Activated CD4-positive, alpha-beta T cell treated with anti-CD3 and anti-CD28 coated beads, Interleukin-2, amount 10 ng/mL, durations not matched to agents 24 days and 14 days (primary cell): Measurements from ENCODE around the gene UNC5B. TPM values are rescaled to one million over a fixed set of nuclear protein-coding genes. Genes with fewer than 3 reads are reported as not detected.

ENCODE experiments used
- DNase-seq: peaks from one replicate; pipeline ENCODE4 v3.0.0; 2022
- H3K27ac Mint-ChIP-seq: one replicate; pipeline ENCODE4 v1.8.0; 2022; ENCODE audit warnings: mild to moderate bottlenecking, mixed read lengths
- H3K27me3 Mint-ChIP-seq: one replicate; pipeline ENCODE4 v1.8.0; 2022; ENCODE audit warnings: mixed read lengths
- H3K36me3 Mint-ChIP-seq: one replicate; pipeline ENCODE4 v1.8.0; 2022; ENCODE audit warnings: low read depth, mild to moderate bottlenecking, mixed read lengths
- H3K4me1 Mint-ChIP-seq: one replicate; pipeline ENCODE4 v1.8.0; 2021; ENCODE audit warnings: mixed read lengths
- H3K4me3 Mint-ChIP-seq: one replicate; pipeline ENCODE4 v1.8.0; 2022; ENCODE audit warnings: mild to moderate bottlenecking, moderate library complexity, mixed read lengths
- H3K9me3 Mint-ChIP-seq: one replicate; pipeline ENCODE4 v1.8.0; 2021; ENCODE audit warnings: mixed read lengths
- intact Hi-C: fragments of 100-400 bp; cut with micrococcal nuclease; formaldehyde crosslinking; loops from one replicate; pipeline ENCODE4 v1.15.1; 2023
- total RNA-seq: library from RNA; stranded (reverse); gene quantifications from 2 replicates; pipeline ENCODE4 v1.2.3, GENCODE V29; 2022

UNC5B gene
- total RNA-seq, 1 donor from 2014 or later: 0.14 TPM

DNA sequence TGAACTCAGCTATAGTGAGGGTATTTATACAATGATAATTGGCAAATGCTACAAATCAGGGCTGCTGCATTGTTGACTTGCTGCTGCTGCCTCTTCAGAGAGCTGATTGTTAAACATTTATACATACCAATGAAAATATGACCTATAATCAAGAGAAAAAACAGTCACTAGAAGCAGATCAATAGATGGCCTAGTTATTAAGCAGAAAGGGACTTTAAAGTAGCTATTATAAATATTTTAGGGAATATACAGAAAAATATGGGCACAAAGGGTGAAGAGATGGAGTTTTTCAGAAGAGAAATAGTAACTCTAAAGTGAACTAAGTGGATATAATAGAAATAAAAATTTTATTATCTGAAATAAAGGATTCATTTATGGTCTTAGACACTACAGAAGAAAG, 14.4 kb upstream of the UNC5B start:
- Mint-ChIP-seq H3K27me3 (peaks cover 7% of the 10 kb centered on the region), H3K4me3 (no peak overlapping the region), H3K27ac (no peak overlapping the region), H3K4me1 (no peaks in the 10 kb centered on the region), H3K9me3 (peaks cover 15% of the 10 kb centered on the region), H3K36me3 (no peaks in the 10 kb centered on the region)
- DNase-seq: no peak
- intact Hi-C loops: no loop called here

DNA sequence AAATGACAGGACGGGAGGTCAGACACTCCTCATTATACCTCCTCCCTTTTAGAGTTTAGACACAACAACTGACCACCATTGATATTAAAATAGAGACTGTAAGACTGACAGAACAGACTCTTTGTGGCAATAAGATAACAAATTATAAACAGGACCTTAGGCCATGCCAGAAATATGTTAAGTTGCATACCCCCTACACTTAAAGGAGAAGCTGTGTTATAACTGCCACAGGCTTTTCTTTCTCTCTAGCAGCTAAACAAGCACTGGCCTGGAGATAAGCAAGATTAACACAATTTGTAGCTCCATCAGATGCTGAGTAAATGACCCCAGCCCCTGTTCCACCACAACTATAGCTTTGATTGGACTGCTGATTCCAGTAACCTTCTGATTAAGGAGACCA, 10.5 kb upstream of the UNC5B start:
- DNase-seq: no peak
- Mint-ChIP-seq H3K27ac (no peak overlapping the region), H3K4me3 (no peak overlapping the region), H3K9me3 (peaks cover 13% of the 10 kb centered on the region), H3K4me1 (no peaks in the 10 kb centered on the region), H3K36me3 (no peaks in the 10 kb centered on the region), H3K27me3 (peaks cover 19% of the 10 kb centered on the region)
- intact Hi-C loops: no loop called here

DNA sequence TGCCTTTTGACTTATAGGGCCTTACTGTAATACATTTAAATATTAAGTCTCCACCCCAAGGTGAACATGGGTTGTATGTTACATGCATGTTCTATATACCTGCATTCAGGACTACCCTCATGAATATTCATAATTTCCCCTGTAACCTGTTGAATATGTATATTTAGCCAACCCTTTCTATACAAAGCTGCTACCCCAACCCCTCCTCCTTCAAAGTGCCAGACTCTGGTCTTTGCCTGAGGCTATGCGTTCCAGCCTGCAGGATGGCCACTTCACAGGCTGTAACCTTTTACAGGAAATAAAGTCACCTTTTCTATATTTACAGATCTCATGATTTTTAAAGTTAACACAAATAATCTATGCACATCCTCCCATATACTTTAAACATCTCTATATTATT, 10.1 kb upstream of the UNC5B start:
- H3K27ac Mint-ChIP-seq: no peak overlapping the region
- peaks cover 23% of the 10 kb centered on the region for H3K27me3 Mint-ChIP-seq
- H3K4me1 Mint-ChIP-seq: no peaks in the 10 kb centered on the region
- H3K36me3 Mint-ChIP-seq: no peaks in the 10 kb centered on the region
- peaks cover 9% of the 10 kb centered on the region for H3K9me3 Mint-ChIP-seq
- DNase-seq: no peak
- intact Hi-C loops: no loop called here
- no peak overlapping the region for H3K4me3 Mint-ChIP-seq

DNA sequence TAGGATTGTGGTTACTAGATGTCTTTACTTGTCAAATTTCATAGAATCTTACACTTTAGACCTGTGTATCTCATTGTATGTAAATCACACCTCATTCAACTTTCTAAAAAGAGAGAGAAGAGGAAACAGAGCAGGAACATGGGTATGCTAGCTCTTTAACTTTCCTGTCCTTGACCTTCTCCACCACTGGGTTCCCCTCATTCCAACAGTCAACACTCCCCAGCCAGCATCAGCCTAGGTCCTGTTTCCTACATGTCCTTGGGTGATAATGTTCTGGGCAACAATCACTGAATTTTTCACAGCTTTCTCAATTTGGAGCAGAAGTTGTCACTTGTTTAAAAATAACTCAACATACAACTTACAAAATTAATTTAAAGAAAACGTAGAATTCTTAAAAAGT, 9.2 kb upstream of the UNC5B start:
- Mint-ChIP-seq H3K36me3 (no peaks in the 10 kb centered on the region), H3K27ac (no peak overlapping the region), H3K4me1 (no peaks in the 10 kb centered on the region), H3K27me3 (peaks cover 31% of the 10 kb centered on the region), H3K4me3 (no peak overlapping the region), H3K9me3 (peaks cover 6% of the 10 kb centered on the region)
- no peak for DNase-seq
- intact Hi-C loops: no loop called here

DNA sequence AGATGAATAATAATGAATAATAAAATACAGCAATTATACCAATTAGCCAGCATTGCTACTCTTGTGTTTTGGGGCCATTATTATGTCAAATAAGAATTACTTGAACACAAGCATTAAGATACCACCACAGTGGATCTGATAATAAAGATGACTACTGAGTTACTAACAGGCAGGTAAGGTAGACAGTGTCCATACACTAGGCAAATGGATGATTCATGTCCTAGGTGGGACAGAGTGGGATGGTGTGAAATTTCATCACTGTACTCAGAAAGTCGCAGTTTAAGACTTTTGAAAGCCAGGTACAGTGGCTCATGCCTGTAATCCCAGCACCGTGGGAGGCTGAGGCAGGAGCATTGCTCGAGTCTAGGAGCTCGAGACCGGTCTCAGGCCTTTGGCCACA, 8.7 kb upstream of the UNC5B start:
- Mint-ChIP-seq H3K27me3 (peaks cover 31% of the 10 kb centered on the region), H3K27ac (no peak overlapping the region), H3K4me3 (no peak overlapping the region), H3K4me1 (no peaks in the 10 kb centered on the region), H3K36me3 (no peaks in the 10 kb centered on the region), H3K9me3 (peaks cover 4% of the 10 kb centered on the region)
- intact Hi-C loops: no loop called here
- no peak for DNase-seq

DNA sequence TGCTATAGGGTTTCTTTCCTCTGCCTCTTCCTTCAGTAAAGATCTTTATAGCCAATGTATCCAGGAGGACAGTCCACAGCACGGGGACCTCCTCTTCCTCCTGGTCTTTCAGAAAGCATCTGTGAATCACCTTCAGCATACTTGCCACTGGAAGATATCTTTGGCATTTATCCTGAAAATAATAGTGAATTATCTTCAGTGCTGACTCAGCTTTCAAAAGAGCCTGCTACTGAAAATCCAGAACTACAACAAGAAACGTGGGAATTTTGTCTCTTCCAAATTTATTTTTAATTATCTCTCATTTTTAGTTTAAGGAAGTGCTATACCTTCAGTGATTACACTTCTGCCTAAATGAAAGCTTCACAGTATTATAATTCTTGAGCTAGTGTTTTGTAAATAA, 7.6 kb upstream of the UNC5B start:
- intact Hi-C loops: loop anchor here (5.0 kb wide), 1 partner anchor 277 kb away; no protein-coding TSS in a partner anchor
- Mint-ChIP-seq H3K36me3 (no peaks in the 10 kb centered on the region), H3K9me3 (no peaks in the 10 kb centered on the region), H3K27me3 (peaks cover 36% of the 10 kb centered on the region), H3K27ac (no peak overlapping the region), H3K4me3 (no peak overlapping the region), H3K4me1 (no peaks in the 10 kb centered on the region)
- DNase-seq: no peak

DNA sequence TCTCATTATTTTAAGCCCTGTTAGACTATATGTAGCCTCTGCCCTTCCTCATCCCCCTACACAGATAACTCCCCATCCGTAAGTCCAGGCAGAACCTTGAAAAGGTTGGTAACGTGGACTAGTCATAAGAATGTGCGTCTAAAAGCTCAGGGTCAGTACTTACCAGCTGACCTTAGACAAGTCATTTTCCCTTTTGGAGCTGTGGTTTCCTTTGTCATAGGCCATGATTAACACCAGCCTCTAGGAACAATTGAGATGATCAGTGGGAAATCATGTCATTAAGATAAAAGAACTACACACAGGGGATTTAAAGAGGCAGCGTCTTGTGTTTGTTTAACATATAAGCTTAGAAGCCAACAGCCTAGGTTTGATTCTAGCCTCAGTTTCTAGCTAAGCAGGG, 6.9 kb upstream of the UNC5B start:
- H3K9me3 Mint-ChIP-seq: no peaks in the 10 kb centered on the region
- intact Hi-C loops: loop anchor here (5.0 kb wide), 1 partner anchor 278 kb away; no protein-coding TSS in a partner anchor
- no peak for DNase-seq
- H3K27me3 Mint-ChIP-seq: peaks cover 43% of the 10 kb centered on the region
- H3K27ac Mint-ChIP-seq: no peak overlapping the region
- H3K4me1 Mint-ChIP-seq: no peaks in the 10 kb centered on the region
- H3K36me3 Mint-ChIP-seq: no peaks in the 10 kb centered on the region
- no peak overlapping the region for H3K4me3 Mint-ChIP-seq

DNA sequence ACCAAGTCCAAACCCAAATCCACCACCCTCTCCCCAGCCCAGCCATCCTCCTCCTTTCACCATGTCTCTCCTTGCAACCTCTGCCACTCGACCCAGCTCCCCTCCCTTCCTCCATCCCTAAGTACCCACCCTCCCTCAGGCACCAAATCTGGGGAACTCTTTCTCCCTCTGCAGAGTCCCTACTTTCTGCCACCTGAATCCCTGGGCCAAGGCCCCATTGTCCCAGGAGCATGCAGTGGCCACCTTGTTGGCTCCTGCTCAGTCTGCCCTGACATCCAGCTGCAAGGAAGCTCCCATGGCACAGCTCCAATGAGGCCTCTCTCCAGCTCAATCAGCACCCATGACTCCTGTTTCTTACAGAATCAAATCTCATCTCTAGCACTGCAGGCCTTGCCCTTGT, 5.5 kb upstream of the UNC5B start:
- no peaks in the 10 kb centered on the region for H3K4me1 Mint-ChIP-seq
- H3K36me3 Mint-ChIP-seq: no peaks in the 10 kb centered on the region
- intact Hi-C loops: loop anchor here (5.0 kb wide), 1 partner anchor 280 kb away; no protein-coding TSS in a partner anchor
- peaks cover 57% of the 10 kb centered on the region for H3K27me3 Mint-ChIP-seq
- H3K27ac Mint-ChIP-seq: no peak overlapping the region
- no peaks in the 10 kb centered on the region for H3K9me3 Mint-ChIP-seq
- DNase-seq: no peak
- no peak overlapping the region for H3K4me3 Mint-ChIP-seq

DNA sequence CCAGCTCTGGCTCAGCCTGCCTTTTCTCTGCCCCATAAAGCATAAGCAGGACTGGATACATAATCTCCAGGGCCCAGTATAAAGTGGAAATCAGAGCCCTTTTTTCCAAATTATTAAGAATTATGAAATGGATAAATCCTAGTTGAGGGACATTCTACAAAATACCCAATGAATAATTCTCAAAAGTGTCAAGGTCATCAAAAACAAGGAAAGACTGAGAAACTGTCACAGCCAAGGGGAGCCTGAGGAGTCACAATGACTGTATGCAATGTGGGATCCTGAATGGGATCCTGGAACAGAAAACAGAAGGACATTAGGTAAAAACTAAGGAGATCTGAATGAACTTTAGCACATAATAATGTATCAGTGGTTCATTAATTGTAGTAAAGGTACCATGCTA, 4.8 kb upstream of the UNC5B start:
- Mint-ChIP-seq H3K27ac (no peak overlapping the region), H3K9me3 (no peaks in the 10 kb centered on the region), H3K27me3 (peaks cover 60% of the 10 kb centered on the region), H3K4me3 (no peak overlapping the region), H3K4me1 (no peaks in the 10 kb centered on the region), H3K36me3 (no peaks in the 10 kb centered on the region)
- DNase-seq: no peak
- intact Hi-C loops: loop anchor here (5.0 kb wide), 1 partner anchor 280 kb away; no protein-coding TSS in a partner anchor

DNA sequence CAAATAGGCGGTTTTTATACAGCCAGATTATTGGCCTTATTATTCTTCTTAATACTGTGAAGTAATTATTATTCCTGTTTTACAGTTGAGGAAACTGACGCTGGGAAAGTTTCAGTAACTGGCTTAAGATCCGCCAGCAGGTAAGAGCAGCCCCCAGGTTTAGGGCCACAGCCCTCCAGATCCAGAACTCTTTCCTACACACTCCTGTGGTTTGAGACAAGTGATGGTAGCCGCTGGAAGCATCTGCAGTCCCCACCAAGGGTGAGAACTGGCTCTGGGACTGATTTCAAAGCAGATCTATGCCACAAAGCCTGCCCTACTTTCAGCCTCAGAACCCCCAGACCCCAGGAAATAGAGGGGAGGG, 3.0 kb upstream of the UNC5B start:
- DNase-seq: no peak
- Mint-ChIP-seq H3K36me3 (no peaks in the 10 kb centered on the region), H3K4me1 (peaks cover 3% of the 10 kb centered on the region), H3K9me3 (no peaks in the 10 kb centered on the region), H3K4me3 (no peak overlapping the region), H3K27ac (no peak overlapping the region), H3K27me3 (peaks cover 71% of the 10 kb centered on the region)
- intact Hi-C loops: loop anchor here (5.0 kb wide), 1 partner anchor 282 kb away; no protein-coding TSS in a partner anchor

DNA sequence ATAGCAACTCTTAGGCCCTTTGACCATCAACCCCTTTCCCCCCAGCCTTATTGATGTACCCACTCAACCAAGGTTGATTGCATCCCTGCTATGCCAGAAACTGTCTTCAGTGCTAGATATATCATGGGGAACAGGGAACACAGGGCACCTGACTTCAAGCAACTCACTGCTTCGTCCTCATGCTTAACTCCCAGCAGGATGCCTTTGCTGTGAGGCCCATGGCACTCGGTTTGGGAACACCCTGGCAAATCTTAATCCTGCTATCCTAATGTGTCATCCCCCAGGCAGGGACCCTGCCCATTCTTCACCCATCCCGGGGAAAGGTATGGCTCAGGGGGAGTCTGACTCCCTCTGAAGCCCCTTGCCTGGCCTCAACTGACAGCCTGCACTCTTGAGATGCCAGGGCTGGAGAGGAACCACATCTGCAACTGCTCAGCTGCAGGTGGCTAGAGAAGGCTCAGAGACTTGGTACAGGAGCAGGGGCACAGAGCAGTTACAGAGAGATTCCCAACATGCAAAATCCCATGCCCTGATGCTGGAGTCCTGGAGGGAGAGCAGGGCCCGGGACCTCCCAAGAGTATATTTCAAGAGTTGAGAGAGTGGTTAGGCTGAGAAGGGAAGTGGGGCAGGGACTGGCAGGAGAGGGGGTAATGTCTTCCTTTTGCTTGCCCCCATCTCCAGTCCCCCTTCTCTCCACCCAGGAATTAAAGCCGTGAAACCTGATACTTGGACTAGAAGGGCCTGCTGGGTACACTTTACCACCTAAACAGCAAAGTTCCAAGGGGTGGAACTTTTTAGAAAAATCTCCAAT, 2.4 kb upstream of the UNC5B start:
- no peak for DNase-seq
- intact Hi-C loops: loop anchor here (5.0 kb wide), 1 partner anchor 283 kb away; no protein-coding TSS in a partner anchor
- H3K9me3 Mint-ChIP-seq: no peaks in the 10 kb centered on the region
- H3K4me1 Mint-ChIP-seq: peaks cover 3% of the 10 kb centered on the region
- no peaks in the 10 kb centered on the region for H3K36me3 Mint-ChIP-seq
- no peak overlapping the region for H3K27ac Mint-ChIP-seq
- peaks cover 73% of the 10 kb centered on the region for H3K27me3 Mint-ChIP-seq
- no peak overlapping the region for H3K4me3 Mint-ChIP-seq

DNA sequence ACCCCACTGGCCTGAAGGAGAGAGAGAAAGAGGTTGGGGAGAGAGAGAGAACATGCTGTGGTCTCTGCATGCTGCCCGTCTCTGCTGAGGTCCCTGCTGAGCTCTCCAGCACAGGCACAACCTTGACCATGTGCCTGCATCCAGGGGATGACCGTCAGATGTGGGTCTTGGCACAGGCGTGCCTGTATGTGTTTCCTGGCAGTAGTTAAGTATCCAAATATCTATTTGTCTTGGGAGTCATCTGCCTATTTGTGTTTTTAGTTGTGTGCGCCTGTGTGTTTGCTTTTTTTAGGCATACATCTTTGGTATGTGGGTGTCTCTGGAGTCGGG, 1.9 kb upstream of the UNC5B start:
- Mint-ChIP-seq H3K27ac (no peak overlapping the region), H3K27me3 (peaks cover 75% of the 10 kb centered on the region), H3K4me1 (peaks cover 3% of the 10 kb centered on the region), H3K4me3 (no peak overlapping the region), H3K36me3 (no peaks in the 10 kb centered on the region), H3K9me3 (no peaks in the 10 kb centered on the region)
- intact Hi-C loops: no loop called here
- no peak for DNase-seq

DNA sequence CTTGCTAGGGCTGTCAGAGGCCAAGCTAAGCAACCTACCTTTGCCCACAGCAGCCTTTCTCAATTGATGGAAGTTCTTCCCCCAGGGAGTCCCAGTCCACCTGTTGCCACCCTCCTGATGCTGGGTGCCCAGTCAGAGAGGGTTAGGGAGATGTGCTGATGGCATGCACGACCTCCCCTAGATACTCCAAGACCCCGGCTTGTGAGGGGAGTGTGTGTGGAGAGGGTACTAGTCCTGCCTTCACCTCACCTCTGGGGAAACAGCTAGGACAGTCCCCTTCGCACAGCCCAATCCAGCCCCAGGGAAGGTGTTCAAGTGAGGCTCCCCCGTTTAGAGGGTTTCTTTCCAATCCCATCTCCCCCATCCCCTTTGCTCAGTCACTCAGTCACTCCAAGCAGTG, 1.3 kb upstream of the UNC5B start:
- no peak for DNase-seq
- Mint-ChIP-seq H3K4me3 (no peak overlapping the region), H3K27me3 (peaks cover 78% of the 10 kb centered on the region), H3K9me3 (no peaks in the 10 kb centered on the region), H3K36me3 (no peaks in the 10 kb centered on the region), H3K27ac (no peak overlapping the region), H3K4me1 (peaks cover 3% of the 10 kb centered on the region)
- intact Hi-C loops: no loop called here

DNA sequence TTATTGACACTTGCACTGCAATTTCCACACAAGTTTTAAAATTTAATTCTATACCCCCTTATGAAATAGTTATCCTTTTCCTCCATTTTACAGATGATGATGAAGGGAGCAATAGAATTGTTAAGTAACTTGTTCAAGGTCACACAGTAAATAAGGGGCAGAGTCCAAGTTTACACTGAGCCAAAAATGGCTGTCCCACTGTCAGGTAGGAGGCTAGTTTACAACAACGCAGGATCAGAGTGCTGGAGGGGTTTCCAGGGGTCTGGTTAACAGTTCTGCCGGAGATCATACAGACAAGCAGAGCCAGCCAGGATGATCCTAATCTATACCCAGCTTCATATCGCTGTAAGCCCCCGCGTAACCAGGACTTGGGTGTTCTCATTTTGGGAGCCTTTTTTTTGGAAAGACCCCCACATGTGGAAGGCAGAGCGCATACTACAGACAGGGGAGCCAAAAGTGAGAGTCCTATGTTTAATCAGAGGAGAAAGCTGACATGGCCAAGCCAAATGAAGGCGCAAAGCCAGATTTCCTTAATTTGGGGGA, 524 bp upstream of the UNC5B start:
- DNase-seq: no peak
- Mint-ChIP-seq H3K27ac (no peak overlapping the region), H3K36me3 (no peaks in the 10 kb centered on the region), H3K27me3 (peaks cover 81% of the 10 kb centered on the region), H3K4me3 (peak overlapping the region; percentile 7), H3K9me3 (no peaks in the 10 kb centered on the region), H3K4me1 (peaks cover 3% of the 10 kb centered on the region)
- intact Hi-C loops: no loop called here
